Endothelial cell of umbilical vein (primary cell): ENCODE measurements around the gene JADE3. TPM values are rescaled to one million over a fixed set of nuclear protein-coding genes. Genes with fewer than 3 reads are reported as not detected.

Experiments
- BruUV-seq: library from RNA; stranded (reverse); fragments of 400-500 nt; replicated peaks from 2 replicates; lab custom pipeline; 2021; lab: Mats Ljungman, UMichigan
- CTCF ChIA-PET: fragments of 300-600, 350-600 bp; sonication (Branson Sonifier 250); formaldehyde crosslinking; loops from one replicate; lab custom pipeline; 2021; ENCODE audit warnings: antibody characterized with exemption, inconsistent platforms; lab: Charles Lee
- POLR2A ChIA-PET: fragments of 300-600, 350-600 bp; sonication (Branson Sonifier 250); formaldehyde crosslinking; loops from one replicate; lab custom pipeline; 2021; ENCODE audit warnings: antibody characterized with exemption, inconsistent platforms; lab: Charles Lee
- DNase-seq: peaks from one replicate; pipeline ENCODE4 v3.0.0-alpha.2; 2011; ENCODE audit warnings: low read depth, low spot score
- FAIRE-seq: peaks from 2 replicates; lab custom pipeline; 2011; peaks lifted over from hg19 to GRCh38; lab: Jason Lieb, UNC
- H2AFZ ChIP-seq: 2 replicates; pipeline ENCODE4 v1.6.0; 2012; ENCODE audit warnings: low read depth, low read length, control low read depth, inconsistent platforms
- H3K27ac ChIP-seq: 2 replicates; pipeline ENCODE4 v1.5.1; 2011; ENCODE audit warnings: low read depth, mild to moderate bottlenecking, control low read depth, low read length, moderate library complexity; ENCODE audit not compliant: insufficient read depth
- H3K27me3 ChIP-seq, 2 experiments: 2 replicates each; pipeline versions ENCODE4 v1.6.0 to v1.6.1; 2011; ENCODE audit warnings: low read length in 2 of 2, mixed read lengths in 1 of 2; ENCODE audit not compliant: control insufficient read depth in 2 of 2, insufficient read depth in 2 of 2
- H3K36me3 ChIP-seq, 2 experiments: 2 replicates in 1 of 2; 3 replicates in 1 of 2; pipeline ENCODE4 v1.5.1; 2011; ENCODE audit warnings: low read length in 2 of 2, mild to moderate bottlenecking in 1 of 2, moderate library complexity in 1 of 2; ENCODE audit not compliant: control insufficient read depth in 2 of 2, insufficient read depth in 2 of 2; ENCODE audit errors: extremely low read depth in 1 of 2
- H3K4me1 ChIP-seq: 3 replicates; pipeline ENCODE4 v1.5.1; 2011; ENCODE audit warnings: mild to moderate bottlenecking, low read length; ENCODE audit not compliant: control insufficient read depth, insufficient read depth; ENCODE audit errors: extremely low read depth
- H3K4me2 ChIP-seq: 2 replicates; pipeline ENCODE4 v1.6.1; 2011; ENCODE audit warnings: low read length, control low read depth, mixed read lengths; ENCODE audit not compliant: insufficient read depth
- H3K4me3 ChIP-seq, 3 experiments: fragments of 200-600 bp in 1 of 3; sonication (generic), shearing (Covaris generic) in 1 of 3; replicated peaks in 1 of 3; 2 replicates each; pipeline ENCODE4 v1.5.1; 2011 to 2016; ENCODE audit warnings: control low read depth in 3 of 3, low read length in 3 of 3, mild to moderate bottlenecking in 2 of 3, inconsistent platforms in 1 of 3, low read depth in 1 of 3, moderate library complexity in 1 of 3; ENCODE audit not compliant: insufficient read depth in 1 of 3
- H3K79me2 ChIP-seq: 2 replicates; pipeline ENCODE4 v1.6.0; 2012; ENCODE audit warnings: low read length, inconsistent platforms; ENCODE audit not compliant: control insufficient read depth, insufficient read depth
- H3K9ac ChIP-seq: replicated peaks from 2 replicates; pipeline ENCODE3; 2011; ENCODE audit warnings: low read length, control low read depth; ENCODE audit not compliant: insufficient read depth; ENCODE audit errors: extremely low read depth
- H3K9me1 ChIP-seq: replicated peaks from 3 replicates; pipeline ENCODE4 v1.6.0; 2011; ENCODE audit warnings: mild to moderate bottlenecking, low read length; ENCODE audit not compliant: control insufficient read depth, insufficient read depth; ENCODE audit errors: extremely low read depth
- H3K9me3 ChIP-seq: replicated peaks from 2 replicates; pipeline ENCODE4 v1.5.1; 2012; ENCODE audit warnings: low read length, inconsistent platforms; ENCODE audit not compliant: control insufficient read depth, insufficient read depth
- H4K20me1 ChIP-seq: replicated peaks from 2 replicates; pipeline ENCODE3; 2011; ENCODE audit warnings: mild to moderate bottlenecking, low read length; ENCODE audit not compliant: control insufficient read depth, insufficient read depth; ENCODE audit errors: extremely low read depth
- CTCF ChIP-seq, 2 donors: IDR thresholded peaks; 1 replicate in 1 of 2; 2 replicates in 1 of 2; pipeline ENCODE4 v1.5.1; 2011; ENCODE audit warnings: low read length in 2 of 2, mild to moderate bottlenecking in 2 of 2, moderate library complexity in 2 of 2, control low read depth in 1 of 2, inconsistent platforms in 1 of 2, low read depth in 1 of 2; ENCODE audit not compliant: insufficient read depth in 1 of 2; ENCODE audit errors: extremely low read depth in 1 of 2
- EZH2 ChIP-seq: IDR thresholded peaks from 2 replicates; pipeline ENCODE4 v1.6.1; 2012; ENCODE audit warnings: borderline replicate concordance, low read depth, mild to moderate bottlenecking, moderate library complexity, low read length, inconsistent platforms; ENCODE audit not compliant: severe bottlenecking
- FOS ChIP-seq: IDR thresholded peaks from 2 replicates; pipeline ENCODE4 v1.6.1; 2011; ENCODE audit warnings: mild to moderate bottlenecking, low read length, moderate library complexity, borderline replicate concordance; ENCODE audit not compliant: insufficient read depth
- GATA2 ChIP-seq: IDR thresholded peaks from 2 replicates; pipeline ENCODE4 v1.7.0; 2011; ENCODE audit warnings: low read depth, mild to moderate bottlenecking, moderate library complexity, mixed read lengths, low read length; ENCODE audit not compliant: insufficient read length, insufficient read depth
- JUN ChIP-seq: IDR thresholded peaks from 2 replicates; pipeline ENCODE4 v1.6.1; 2011; ENCODE audit warnings: borderline replicate concordance, low read depth; ENCODE audit not compliant: insufficient read length, insufficient read depth
- MAX ChIP-seq: IDR thresholded peaks from 2 replicates; pipeline ENCODE4 v1.6.1; 2011; ENCODE audit not compliant: insufficient read depth, insufficient read length
- MYC ChIP-seq: IDR thresholded peaks from one replicate; pipeline ENCODE4 v1.6.1; 2011; ENCODE audit warnings: mild to moderate bottlenecking, low read depth, low read length
- POLR2A ChIP-seq: IDR thresholded peaks from 2 replicates; pipeline ENCODE4 v1.6.1; 2012; ENCODE audit warnings: low read depth, mild to moderate bottlenecking, control low read depth, low read length
- POLR2AphosphoS5 ChIP-seq: IDR thresholded peaks from 2 replicates; pipeline ENCODE4 v1.6.1; 2012; ENCODE audit warnings: low read depth, mild to moderate bottlenecking, control low read depth, low read length, moderate library complexity; ENCODE audit not compliant: insufficient read depth
- dilution Hi-C: fragments of 300-500 bp; cut with MboI; formaldehyde crosslinking; loops from one replicate; pipeline ENCODE4 v1.15.0; 2019; ENCODE audit warnings: low sequenced_read_pairs; ENCODE audit not compliant: extremely low pct_ligation_motif_present
- intact Hi-C: fragments of 100-400 bp; cut with micrococcal nuclease; formaldehyde crosslinking; loops from one replicate; pipeline ENCODE4 v1.10.0; 2022
- polyA plus RNA-seq, 4 experiments: library from polyadenylated mRNA; depleted of rRNA in 3 of 4; stranded (reverse) in 3 of 4; unstranded in 1 of 4; fragments of >200 nt; gene quantifications; 2 replicates each; pipeline versions ENCODE4 v1.2.1 to v1.2.3, GENCODE V29; 2011 to 2012; ENCODE audit warnings: missing spikeins in 1 of 4
- total RNA-seq: library from RNA; stranded (reverse); gene quantifications from 2 replicates; pipeline ENCODE4 v1.2.3, GENCODE V29; 2021

The JADE3 gene
- total and polyA plus RNA-seq, 2 donors (not counting 3 experiments of a cell fraction or from before 2014, with no cell fraction given), result 4.9 to 18.4 TPM

GRCh38 chrX:46913667-46914066, 1.4 kb downstream of the JADE3 start:
- CTCF ChIA-PET, result interaction anchor here (0.6 to 3.6 kb wide), 14 partner anchors 9 to 180 kb away, joined by 3 to 17 read pairs (median 3); partner anchors contain the start of gene RP2

GRCh38 chrX:46916273-46916672, 4.1 kb downstream of the JADE3 start:
- H3K4me2 ChIP-seq, result no peak overlapping the region
- H3K9ac ChIP-seq, result no peak overlapping the region
- CTCF ChIA-PET, result no interaction called here
- H3K4me1 ChIP-seq, result peaks cover 11% of the 10 kb centered on the region
- no peak for FAIRE-seq
- no TSS peak for BruUV-seq
- H3K4me3 ChIP-seq, result no peak overlapping the region
- H3K27ac ChIP-seq, result no peak overlapping the region
- no peak for DNase-seq
- dilution Hi-C loops, result no loop called here
- H3K79me2 ChIP-seq, result peaks cover 37% of the 10 kb centered on the region
- POLR2A ChIA-PET, result no interaction called here
- intact Hi-C loops, result no loop called here
- no peaks in the 10 kb centered on the region for H3K36me3 ChIP-seq
- H3K9me1 ChIP-seq, result no peaks in the 10 kb centered on the region
- H3K27me3 ChIP-seq, result no peaks in the 10 kb centered on the region
- TF ChIP-seq EZH2 (no peak), POLR2A (no peak), MYC (no peak), POLR2AphosphoS5 (no peak), CTCF (IDR thresholded peaks at IDR 0.05; ENCODE audit: extremely low read depth in 1 of 2, insufficient read depth in 1 of 2, low read depth in 1 of 2, low read length in 2 of 2) (no peak), GATA2 (no peak), FOS (no peak), JUN (no peak), MAX (no peak)
- peaks cover 2% of the 10 kb centered on the region for H4K20me1 ChIP-seq
- H2AFZ ChIP-seq, result no peak overlapping the region
- no peaks in the 10 kb centered on the region for H3K9me3 ChIP-seq

More at GRCh38 chrX:46913667-46914066, 1.4 kb downstream of the JADE3 start:
- peak overlapping the region; percentile 76 for H3K4me2 ChIP-seq
- FAIRE-seq (peak; percentile 53), DNase-seq (peak; percentile 33)
- H3K9me3 ChIP-seq, result no peaks in the 10 kb centered on the region
- H3K9me1 ChIP-seq, result no peaks in the 10 kb centered on the region
- peak overlapping the region; percentile 75 for H3K9ac ChIP-seq
- no peak for TF ChIP-seq MYC
- TF ChIP-seq JUN, result no peak
- H3K4me1 ChIP-seq, result peaks cover 11% of the 10 kb centered on the region
- dilution Hi-C loops (no loop called here), intact Hi-C loops (loop anchor here (1.0 to 2.0 kb wide), 2 partner anchors 65 to 155 kb away; partner anchors contain the start of gene SLC9A7)
- H2AFZ ChIP-seq, result no peak overlapping the region
- H4K20me1 ChIP-seq, result no peaks in the 10 kb centered on the region
- H3K36me3 ChIP-seq, result no peaks in the 10 kb centered on the region
- POLR2A ChIA-PET, result no interaction called here
- no peaks in the 10 kb centered on the region for H3K27me3 ChIP-seq
- BruUV-seq, result TSS peak; percentile 30
- H3K4me3 ChIP-seq, result peak overlapping the region; percentile 72 to 79 (median 75)
- no peak overlapping the region for H3K27ac ChIP-seq
- H3K79me2 ChIP-seq, result peaks cover 34% of the 10 kb centered on the region
